HG03108 (cell line): ENCODE results near the gene LRIG3.
"Not testable (repeated sequence)": the region's sequence is repeated elsewhere in the genome, so short reads cannot be mapped to it uniquely, and the experiment has no call there.

Experiments
- ATAC-seq: cut with Tn5 transposase; IDR thresholded peaks from one replicate; pipeline ENCODE4 v1.9.1; 2021; ENCODE audit warnings: moderate library complexity; ENCODE audit not compliant: unreplicated experiment

The LRIG3 gene

GRCh38 chr12:58907391-58907790 is 12.9 kb downstream of the LRIG3 start:
- no peak for ATAC-seq

- no peak for ATAC-seq
Measured at GRCh38 chr12:58906917-58907316, 13.4 kb downstream of the LRIG3 start.

GRCh38 chr12:58905422-58905821 is 14.9 kb downstream of the LRIG3 start:
- no peak for ATAC-seq

GRCh38 chr12:58902726-58903125 is 17.6 kb downstream of the LRIG3 start:
- ATAC-seq = not testable (repeated sequence)

GRCh38 chr12:58901664-58902063 is 18.6 kb downstream of the LRIG3 start:
- no peak for ATAC-seq

GRCh38 chr12:58897969-58898368 is 22.3 kb downstream of the LRIG3 start:
- ATAC-seq = no peak

- ATAC-seq = no peak
Measured at GRCh38 chr12:58896278-58896677, 24.0 kb downstream of the LRIG3 start.

- no peak for ATAC-seq
Measured at GRCh38 chr12:58895053-58895452, 25.3 kb downstream of the LRIG3 start.

- ATAC-seq = no peak
Measured at GRCh38 chr12:58894040-58894439, 26.3 kb downstream of the LRIG3 start.

GRCh38 chr12:58893495-58893894 is 26.8 kb downstream of the LRIG3 start:
- ATAC-seq = no peak

GRCh38 chr12:58889557-58889956 is 30.7 kb downstream of the LRIG3 start:
- no peak for ATAC-seq

- no peak for ATAC-seq
Measured at GRCh38 chr12:58888131-58888783, 32.0 kb downstream of the LRIG3 start.

- ATAC-seq = no peak
Measured at GRCh38 chr12:58887068-58887467, 33.2 kb downstream of the LRIG3 start.

GRCh38 chr12:58886474-58886873 is 33.8 kb downstream of the LRIG3 start:
- no peak for ATAC-seq

- ATAC-seq = no peak
Measured at GRCh38 chr12:58884916-58885315, 35.4 kb downstream of the LRIG3 start.

- ATAC-seq = no peak
Measured at GRCh38 chr12:58883576-58884334, 36.5 kb downstream of the LRIG3 start.

GRCh38 chr12:58882826-58883225 is 37.5 kb downstream of the LRIG3 start:
- no peak for ATAC-seq

- no peak for ATAC-seq
Measured at GRCh38 chr12:58881816-58882215, 38.5 kb downstream of the LRIG3 start.

- ATAC-seq = no peak
Measured at GRCh38 chr12:58880639-58881038, 39.7 kb downstream of the LRIG3 start.

GRCh38 chr12:58877243-58877743 is 43.0 kb downstream of the LRIG3 start:
- ATAC-seq = no peak

- ATAC-seq = no peak
Measured at GRCh38 chr12:58873496-58873895, 46.8 kb downstream of the LRIG3 start.

GRCh38 chr12:58871556-58871955 is 48.7 kb downstream of the LRIG3 start:
- no peak for ATAC-seq
